Measurements from ENCODE around the gene KRT38.

- TF ChIP-seq POLR2A (IDR thresholded peaks at IDR 0.05), result no peak
- no peak for TF ChIP-seq CTCF (IDR thresholded peaks at IDR 0.05)
Measured at GRCh38 chr17:41434005-41434404, 6.8 kb downstream of the KRT38 start.
